ENCODE data around the gene ITPR3. TPM values are rescaled to one million over a fixed set of nuclear protein-coding genes. Genes with fewer than 3 reads are reported as not detected.
A peak's percentile ranks its signal among the peaks of the same experiment; 100 is the strongest.

ITPR3 gene
- 4.7 and 8.1 TPM in 2 replicates for polyA plus RNA-seq (2012; rRNA removed)
- polyA plus RNA-seq (2012; cell fraction: cytosol; rRNA removed), result 1.9 and 3.7 TPM in 2 replicates
- 22.6 and 23.4 TPM in 2 replicates for polyA plus RNA-seq (2012; cell fraction: nucleus; rRNA removed)

DNA sequence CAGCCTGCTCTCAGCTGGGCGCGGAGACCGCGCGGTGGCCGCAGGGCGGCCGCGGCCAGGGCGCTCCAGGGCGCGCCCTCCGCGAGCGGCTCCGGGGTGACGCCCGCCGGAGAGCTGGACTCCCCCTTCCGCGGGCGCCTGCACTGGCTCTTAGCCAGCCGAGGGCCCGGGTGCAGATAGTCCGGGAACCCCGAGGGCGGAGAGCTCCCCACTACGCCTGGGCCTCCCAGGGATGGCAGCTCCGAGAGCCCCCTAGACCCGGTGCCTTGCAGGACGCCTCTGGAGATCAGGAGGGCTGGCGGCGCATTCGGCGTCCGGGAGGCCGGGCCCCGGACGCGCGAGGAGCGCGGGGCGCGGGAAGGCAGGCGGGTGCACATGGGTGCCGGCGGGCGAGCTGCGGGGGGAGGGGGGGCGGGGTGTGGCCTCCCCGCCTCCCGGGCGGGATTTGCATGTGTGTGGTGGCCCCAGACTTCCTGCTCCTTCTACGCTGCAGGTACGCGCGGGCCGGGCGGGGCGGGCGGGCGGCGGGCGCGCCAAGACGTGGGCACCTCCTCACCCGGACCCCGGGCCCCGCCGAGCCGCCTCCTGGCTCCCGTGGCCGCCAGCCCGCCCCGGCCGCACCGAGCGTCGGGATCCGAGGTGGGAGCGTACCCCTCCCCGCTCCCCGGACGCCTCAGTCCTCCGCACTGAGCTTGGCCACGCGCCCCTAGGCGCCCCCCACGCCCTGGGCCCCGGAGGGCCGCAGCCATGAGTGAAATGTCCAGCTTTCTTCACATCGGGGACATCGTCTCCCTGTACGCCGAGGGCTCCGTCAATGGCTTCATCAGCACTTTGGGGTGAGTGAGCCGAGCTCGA lies at the start of gene ITPR3:
Gene ITPR3 (plus strand): TSS at position 467 of the 855 bp plus-strand sequence. CDS start 281 bp downstream, at position 748.
- H3K36me3 ChIP-seq (replicated peaks in 1 of 2; ENCODE audit: control insufficient read depth in 1 of 2, insufficient read depth in 2 of 2, low read length in 1 of 2), result no peaks in the 10 kb centered on the region
- DNase-seq, result peak; percentile 86
- peak within 1 kb of the TSS; percentile 72 for H3K9ac ChIP-seq
- POLR2A ChIA-PET, result interaction anchor here (0.9 to 1.7 kb wide), 4 partner anchors 10 to 34 kb away, joined by 3 to 11 read pairs (median 5); no protein-coding TSS in a partner anchor
- WGBS (ENCODE audit: low lambda C conversion rate), result 12% methylated on average over 40 of the region's 99 CpGs
- no peaks in the 10 kb centered on the region for H3K27me3 ChIP-seq (ENCODE audit: insufficient read depth)
- H3K79me2 ChIP-seq (ENCODE audit: insufficient read depth), result no peaks in the 10 kb centered on the region
- no peak for TF ChIP-seq RFX5 (IDR thresholded peaks at IDR 0.05; ENCODE audit: low read length)
- no peak for TF ChIP-seq SMC3 (IDR thresholded peaks at IDR 0.05; ENCODE audit: low read depth, low read length)
- no peak for TF ChIP-seq FOXJ3 (CRISPR knock-in tag; IDR thresholded peaks at IDR 0.05)
- TF ChIP-seq RXRA (IDR thresholded peaks at IDR 0.05; ENCODE audit: borderline replicate concordance, low read depth), result no peak
- no peak for TF ChIP-seq EP300 (IDR thresholded peaks at IDR 0.05; ENCODE audit: borderline replicate concordance in 1 of 2, low read depth in 1 of 2, low read length in 1 of 2)
- no peak for TF ChIP-seq CHD2 (IDR thresholded peaks at IDR 0.05; ENCODE audit: low read length, partially characterized antibody)
- no peak for TF ChIP-seq ELF1 (IDR thresholded peaks at IDR 0.05)
- TF ChIP-seq FOSL2 (IDR thresholded peaks at IDR 0.05; ENCODE audit: borderline replicate concordance, low read depth), result no peak
- TF ChIP-seq JUND (IDR thresholded peaks at IDR 0.05), result no peak
- TF ChIP-seq PBX3 (IDR thresholded peaks at IDR 0.05), result no peak
- TF ChIP-seq, protein P1, sequence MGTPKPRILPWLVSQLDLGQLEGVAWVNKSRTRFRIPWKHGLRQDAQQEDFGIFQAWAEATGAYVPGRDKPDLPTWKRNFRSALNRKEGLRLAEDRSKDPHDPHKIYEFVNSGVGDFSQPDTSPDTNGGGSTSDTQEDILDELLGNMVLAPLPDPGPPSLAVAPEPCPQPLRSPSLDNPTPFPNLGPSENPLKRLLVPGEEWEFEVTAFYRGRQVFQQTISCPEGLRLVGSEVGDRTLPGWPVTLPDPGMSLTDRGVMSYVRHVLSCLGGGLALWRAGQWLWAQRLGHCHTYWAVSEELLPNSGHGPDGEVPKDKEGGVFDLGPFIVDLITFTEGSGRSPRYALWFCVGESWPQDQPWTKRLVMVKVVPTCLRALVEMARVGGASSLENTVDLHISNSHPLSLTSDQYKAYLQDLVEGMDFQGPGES (IDR thresholded peaks at IDR 0.05; ENCODE audit: low read depth, low read length), result no peak
- no peak for TF ChIP-seq RCOR1 (IDR thresholded peaks at IDR 0.05; ENCODE audit: low read length)
- no peak for TF ChIP-seq USF1 (IDR thresholded peaks at IDR 0.05; ENCODE audit: borderline replicate concordance, low read depth)
- H3K4me1 ChIP-seq (ENCODE audit: control insufficient read depth in 1 of 2, insufficient read depth in 2 of 2, low read depth in 1 of 2, low read length in 1 of 2), result peaks cover 0 to 19% of the 10 kb centered on the region in 2 experiments; a peak in 1 of 4 replicates
- H4K20me1 ChIP-seq (ENCODE audit: insufficient read depth), result no peaks in the 10 kb centered on the region
- no peaks in the 10 kb centered on the region for H3K9me2 ChIP-seq
- peak within 1 kb of the TSS; percentile 90 for H3K4me2 ChIP-seq
- H3F3A ChIP-seq (replicated peaks; ENCODE audit: insufficient read depth), result peaks cover 6% of the 10 kb centered on the region
- H3K9me3 ChIP-seq, result no peaks in the 10 kb centered on the region
- H2AFZ ChIP-seq (ENCODE audit: low read depth), result peak within 1 kb of the TSS; percentile 91
- H3K27ac ChIP-seq (ENCODE audit: low read depth in 2 of 2, low read length in 1 of 2), result peak within 1 kb of the TSS in 1 of 2 experiments; percentile 45; a peak in 3 of 4 replicates
- CTCF ChIA-PET, result interaction anchor here (0.8 to 3.3 kb wide), 11 partner anchors 9 to 434 kb away, joined by 3 to 18 read pairs (median 5); partner anchors contain the start of gene UQCC2
- peak within 1 kb of the TSS; percentile 57 to 76 for H3K4me3 ChIP-seq (ENCODE audit: low read depth in 2 of 2, low read length in 1 of 2)
